ENCODE results near the gene GPX1. TPM values are rescaled to one million over a fixed set of nuclear protein-coding genes. Genes with fewer than 3 reads are reported as not detected.

Gene GPX1
- total and polyA plus RNA-seq, 2 of the 8 experiments (the other 6 are each of a cell fraction or from before 2014, with no cell fraction given): 250 to 757 TPM

- TF ChIP-seq MAX (IDR thresholded peaks at IDR 0.05) (no peak), TEAD4 (IDR thresholded peaks at IDR 0.05; ENCODE audit: low read depth, low read length) (no peak), PHF8 (conservative IDR thresholded peaks at IDR 0.05; ENCODE audit: low read depth, low read length) (no peak), SRF (IDR thresholded peaks at IDR 0.05; ENCODE audit: low read depth, low read length) (no peak)
- TF ChIP-seq, protein P1, sequence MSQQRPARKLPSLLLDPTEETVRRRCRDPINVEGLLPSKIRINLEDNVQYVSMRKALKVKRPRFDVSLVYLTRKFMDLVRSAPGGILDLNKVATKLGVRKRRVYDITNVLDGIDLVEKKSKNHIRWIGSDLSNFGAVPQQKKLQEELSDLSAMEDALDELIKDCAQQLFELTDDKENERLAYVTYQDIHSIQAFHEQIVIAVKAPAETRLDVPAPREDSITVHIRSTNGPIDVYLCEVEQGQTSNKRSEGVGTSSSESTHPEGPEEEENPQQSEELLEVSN (IDR thresholded peaks at IDR 0.05): no peak
These were observed 33.4 kb downstream of the GPX1 start (continued) for GRCh38 chr3:49324768-49325167.
